Fibroblast of lung (primary cell): ENCODE data around the gene CTNND2. TPM values are rescaled to one million over a fixed set of nuclear protein-coding genes. Genes with fewer than 3 reads are reported as not detected.

ENCODE experiments used
- DNase-seq, 2 donors: peaks; one replicate each; pipeline versions ENCODE4 v3.0.0 to v3.0.0-alpha.2; 2010; ENCODE audit warnings: low read depth in 2 of 2
- H2AFZ ChIP-seq: 2 replicates; pipeline ENCODE4 v1.5.1; 2012; ENCODE audit warnings: low read length, control low read depth, inconsistent platforms
- H3K27ac ChIP-seq: 2 replicates; pipeline ENCODE4 v1.5.1; 2011; ENCODE audit warnings: low read length, control low read depth; ENCODE audit not compliant: insufficient read depth
- H3K27me3 ChIP-seq: 2 replicates; pipeline ENCODE4 v1.5.1; 2011; ENCODE audit warnings: mild to moderate bottlenecking, low read length; ENCODE audit not compliant: control insufficient read depth, insufficient read depth
- H3K36me3 ChIP-seq: 2 replicates; pipeline ENCODE4 v1.5.1; 2011; ENCODE audit warnings: low read length; ENCODE audit not compliant: control insufficient read depth, insufficient read depth
- H3K4me1 ChIP-seq: 2 replicates; pipeline ENCODE4 v1.5.1; 2011; ENCODE audit warnings: low read length; ENCODE audit not compliant: control insufficient read depth, insufficient read depth; ENCODE audit errors: extremely low read depth
- H3K4me2 ChIP-seq: 2 replicates; pipeline ENCODE4 v1.5.1; 2011; ENCODE audit warnings: low read length, control low read depth; ENCODE audit not compliant: insufficient read depth; ENCODE audit errors: extremely low read depth
- H3K4me3 ChIP-seq, 4 experiments: fragments of 200-600 bp in 1 of 4; sonication (generic) in 1 of 4; replicated peaks in 1 of 4; 2 replicates each; pipeline ENCODE4 v1.5.1; 2011 to 2016; ENCODE audit warnings: low read length in 4 of 4, low read depth in 3 of 4, mild to moderate bottlenecking in 3 of 4, control low read depth in 2 of 4, inconsistent platforms in 1 of 4, mixed read lengths in 1 of 4; ENCODE audit not compliant: insufficient read depth in 1 of 4; ENCODE audit errors: control extremely low read depth in 1 of 4
- H3K79me2 ChIP-seq: 2 replicates; pipeline ENCODE4 v1.5.1; 2012; ENCODE audit warnings: mild to moderate bottlenecking, low read length, inconsistent platforms; ENCODE audit not compliant: control insufficient read depth, insufficient read depth
- H3K9ac ChIP-seq: 2 replicates; pipeline ENCODE4 v1.5.1; 2011; ENCODE audit warnings: mild to moderate bottlenecking, low read length, control low read depth; ENCODE audit not compliant: insufficient read depth
- H3K9me3 ChIP-seq: 2 replicates; pipeline ENCODE4 v1.5.1; 2012; ENCODE audit warnings: low read depth, low read length; ENCODE audit not compliant: control insufficient read depth, insufficient read depth
- H4K20me1 ChIP-seq: 2 replicates; pipeline ENCODE4 v1.5.1; 2011; ENCODE audit warnings: low read length; ENCODE audit not compliant: control insufficient read depth, insufficient read depth; ENCODE audit errors: extremely low read depth
- CTCF ChIP-seq, 2 donors: IDR thresholded peaks in 1 of 2; conservative IDR thresholded peaks in 1 of 2; 1 replicate in 1 of 2; 2 replicates in 1 of 2; pipeline ENCODE4 v1.5.1; 2011 to 2012; ENCODE audit warnings: low read length in 2 of 2, control low read depth in 1 of 2, inconsistent platforms in 1 of 2, low read depth in 1 of 2, mild to moderate bottlenecking in 1 of 2
- EZH2 ChIP-seq: IDR thresholded peaks from 2 replicates; pipeline ENCODE4 v1.5.1; 2012; ENCODE audit warnings: low read length, control low read depth, mild to moderate bottlenecking; ENCODE audit errors: missing control alignments
- polyA plus RNA-seq, 2 donors: library from polyadenylated mRNA; depleted of rRNA in 1 of 2; stranded (reverse) in 1 of 2; unstranded in 1 of 2; fragments of >200 nt; gene quantifications; 2 replicates each; pipeline ENCODE4 v1.2.1, GENCODE V29; 2011 to 2012; ENCODE audit warnings: missing spikeins in 1 of 2
- total RNA-seq: library from RNA; depleted of rRNA; stranded (reverse); fragments of >200 nt; gene quantifications from 2 replicates; pipeline ENCODE4 v1.2.1, GENCODE V29; 2014

CTNND2 gene
- total and polyA plus RNA-seq, 2 donors (not counting 1 experiment from before 2014, with no cell fraction given): not detected

DNA sequence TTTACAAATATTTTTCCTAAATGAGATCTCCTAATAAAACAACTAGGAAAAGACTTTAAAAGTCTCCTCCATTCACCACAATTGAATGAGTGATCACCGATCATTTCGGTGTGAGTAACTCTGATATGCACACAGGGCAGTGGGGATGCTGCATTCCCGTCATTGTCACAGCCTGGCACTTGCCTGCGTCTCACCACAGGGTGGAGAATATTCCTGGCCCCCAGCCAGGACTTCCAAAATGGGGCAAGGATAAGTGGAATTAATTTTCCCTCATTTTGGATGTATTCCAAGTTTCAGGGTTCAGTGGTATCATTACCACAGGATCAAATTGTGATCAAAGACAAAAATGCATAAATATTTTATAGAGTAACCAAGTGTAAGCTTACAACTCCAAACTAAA is 107.1 kb downstream of the CTNND2 start:
- Histone ChIP-seq H3K4me3 (no peak overlapping the region), H3K79me2 (no peaks in the 10 kb centered on the region), H4K20me1 (no peaks in the 10 kb centered on the region), H3K4me2 (no peak overlapping the region), H3K27ac (no peak overlapping the region), H2AFZ (no peak overlapping the region), H3K4me1 (no peaks in the 10 kb centered on the region), H3K9ac (no peak overlapping the region), H3K27me3 (no peaks in the 10 kb centered on the region), H3K9me3 (no peaks in the 10 kb centered on the region), H3K36me3 (no peaks in the 10 kb centered on the region)
- peak in 1 of 2 donors; percentile 10 for DNase-seq
- TF ChIP-seq CTCF (conservative IDR thresholded peaks at IDR 0.05 in 1 of 2, IDR thresholded peaks at IDR 0.05 in 1 of 2; ENCODE audit: low read depth in 1 of 2, low read length in 2 of 2) (no peak), EZH2 (no peak)

DNA sequence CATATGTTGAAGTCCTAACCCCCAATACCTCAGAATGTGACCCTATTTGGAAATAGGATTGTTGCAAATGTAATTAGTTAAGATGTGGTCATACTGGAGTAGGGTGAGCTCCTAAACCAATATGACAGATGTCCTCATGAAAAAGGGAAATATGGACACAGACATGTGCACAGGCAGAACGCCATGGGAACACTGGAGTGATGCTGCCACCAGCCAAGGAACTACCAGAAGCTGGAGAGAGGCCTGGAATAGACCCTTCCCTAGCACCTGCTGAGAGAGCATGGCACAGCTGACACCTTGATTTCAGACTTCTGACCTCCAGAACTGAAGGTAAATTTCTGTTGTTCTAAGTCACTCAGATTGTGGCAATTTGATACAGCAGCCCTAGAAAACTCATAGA is 110.8 kb downstream of the CTNND2 start:
- TF ChIP-seq EZH2 (no peak), CTCF (conservative IDR thresholded peaks at IDR 0.05 in 1 of 2, IDR thresholded peaks at IDR 0.05 in 1 of 2; ENCODE audit: low read depth in 1 of 2, low read length in 2 of 2) (no peak)

GRCh38 chr5:11792621-11793020 is 111.6 kb downstream of the CTNND2 start:
- Histone ChIP-seq H3K9ac (no peak overlapping the region), H3K4me3 (no peak overlapping the region), H3K36me3 (no peaks in the 10 kb centered on the region), H3K27me3 (no peaks in the 10 kb centered on the region), H3K79me2 (no peaks in the 10 kb centered on the region), H4K20me1 (no peaks in the 10 kb centered on the region), H3K4me2 (no peak overlapping the region), H3K27ac (no peak overlapping the region), H2AFZ (no peak overlapping the region), H3K9me3 (no peaks in the 10 kb centered on the region), H3K4me1 (no peaks in the 10 kb centered on the region)
- TF ChIP-seq EZH2 (no peak), CTCF (conservative IDR thresholded peaks at IDR 0.05 in 1 of 2, IDR thresholded peaks at IDR 0.05 in 1 of 2; ENCODE audit: low read depth in 1 of 2, low read length in 2 of 2) (no peak)
- DNase-seq: no peak

More for the DNA sequence above, 110.8 kb downstream of the CTNND2 start:
- H3K36me3 ChIP-seq: no peaks in the 10 kb centered on the region
- H3K9ac ChIP-seq: no peak overlapping the region
- no peak overlapping the region for H2AFZ ChIP-seq
- H3K4me3 ChIP-seq: no peak overlapping the region
- H3K27me3 ChIP-seq: no peaks in the 10 kb centered on the region
- no peaks in the 10 kb centered on the region for H3K4me1 ChIP-seq
- H3K9me3 ChIP-seq: no peaks in the 10 kb centered on the region
- H4K20me1 ChIP-seq: no peaks in the 10 kb centered on the region
- no peak overlapping the region for H3K4me2 ChIP-seq
- no peak overlapping the region for H3K27ac ChIP-seq
- no peaks in the 10 kb centered on the region for H3K79me2 ChIP-seq
- no peak for DNase-seq
